ENCODE data around the gene PPIA. TPM values are rescaled to one million over a fixed set of nuclear protein-coding genes. Genes with fewer than 3 reads are reported as not detected.

The PPIA gene
- total and polyA plus RNA-seq, 5 donors = 411 to 1,145 (median 509) TPM

Other genes with a start within 250 kb of the PPIA start
- gene DDX56, start 222.8 kb upstream of the PPIA start, total RNA-seq = 10 to 100 TPM; 23.4 to 35.5 (median 28.2) TPM
- 24.1 TPM for gene DDX56, start 222.8 kb upstream of the PPIA start, polyA plus RNA-seq
- 10 to 100 TPM; 63.2 to 75.2 (median 66.6) TPM for gene TMED4, start 214.4 kb upstream of the PPIA start, total RNA-seq
- gene TMED4, start 214.4 kb upstream of the PPIA start, polyA plus RNA-seq = 63.9 TPM
- 100 to 1,000 TPM; 347 to 406 (median 380) TPM for gene OGDH, start 190.1 kb upstream of the PPIA start, total RNA-seq
- 168 TPM for gene OGDH, start 190.1 kb upstream of the PPIA start, polyA plus RNA-seq
- 10 to 100 TPM; 47.4 to 61.6 (median 51.2) TPM for gene ZMIZ2, start 47.8 kb upstream of the PPIA start, total RNA-seq
- 36.3 TPM for gene ZMIZ2, start 47.8 kb upstream of the PPIA start, polyA plus RNA-seq
- 100 to 1,000 TPM; 195 to 233 (median 224) TPM for gene H2AZ2, start 51.4 kb downstream of the PPIA start, total RNA-seq
- gene H2AZ2, start 51.4 kb downstream of the PPIA start, polyA plus RNA-seq = 163 TPM
- 10 to 100 TPM; 13.5 to 22.4 (median 14.8) TPM for gene PURB, start 88.8 kb downstream of the PPIA start, total RNA-seq
- 6.9 TPM for gene PURB, start 88.8 kb downstream of the PPIA start, polyA plus RNA-seq
- gene MYO1G, start 182.3 kb downstream of the PPIA start, total RNA-seq = 1 to 10 TPM in 3 of 4 donors, under 1 TPM in 1; 0.91 to 3.0 (median 2.2) TPM
- gene MYO1G, start 182.3 kb downstream of the PPIA start, polyA plus RNA-seq = 0.70 TPM
- 10 to 100 TPM; 26.4 to 37.0 (median 32.4) TPM for gene CCM2, start 203.5 kb downstream of the PPIA start, total RNA-seq
- gene CCM2, start 203.5 kb downstream of the PPIA start, polyA plus RNA-seq = 32.8 TPM